K562 (cell line): ENCODE data around the gene UBASH3B.
A peak's percentile ranks its signal among the peaks of the same experiment; 100 is the strongest.

Experiments used
- ARID2 ChIP-seq: fragments of 450-650 bp; IDR thresholded peaks from 2 replicates; pipeline ENCODE4 v1.6.1; 2017; ENCODE audit warnings: antibody characterized with exemption, mild to moderate bottlenecking
- CBX2 ChIP-seq: fragments of 200-600 bp; sonication (generic); IDR thresholded peaks from one replicate; pipeline ENCODE4 v1.6.1; 2012; ENCODE audit warnings: mild to moderate bottlenecking, low read length, inconsistent platforms; ENCODE audit not compliant: insufficient read depth, poor library complexity, severe bottlenecking
- FOXA3 ChIP-seq, 2 experiments: fragments of 450-650 bp in 1 of 2; sonication (generic) in 1 of 2; formaldehyde crosslinking; IDR thresholded peaks in 1 of 2; conservative IDR thresholded peaks in 1 of 2; 2 replicates each; pipeline versions ENCODE4 v1.4.0 to v1.8.0; 2020 to 2022; ENCODE audit warnings: mild to moderate bottlenecking in 2 of 2, missing genetic modification reagents in 1 of 2
- HINFP ChIP-seq: fragments of 450-650 bp; conservative IDR thresholded peaks from 2 replicates; pipeline ENCODE4 v1.6.1; 2016; ENCODE audit warnings: missing genetic modification characterization, low read depth, mild to moderate bottlenecking, control low read depth, missing compliant biosample characterization
- SRSF9 ChIP-seq: fragments of 200-400 bp; formaldehyde crosslinking; IDR thresholded peaks from 2 replicates; pipeline ENCODE4 v1.6.1; 2017; ENCODE audit warnings: low read depth, low read length, borderline replicate concordance
- TRIM24 ChIP-seq, 2 experiments: fragments of 450-650 bp; IDR thresholded peaks; 2 replicates each; pipeline ENCODE4 v1.6.1; 2016
- ZNF239 ChIP-seq: fragments of 250-450 bp; sonication (Bioruptor Pico); IDR thresholded peaks from 2 replicates; pipeline ENCODE4 v1.4.0; 2020; ENCODE audit warnings: mild to moderate bottlenecking
- TF ChIP-seq, protein P1 (sequence below), 3 experiments: IDR thresholded peaks in 2 of 3; conservative IDR thresholded peaks in 1 of 3; 2 replicates each; pipeline ENCODE4 v1.5.1; 2011 to 2012; ENCODE audit warnings: low read length in 3 of 3, mild to moderate bottlenecking in 3 of 3, control low read depth in 2 of 3, improper control_type of control experiment in 1 of 3, inconsistent platforms in 1 of 3, low read depth in 1 of 3, mixed read lengths in 1 of 3, moderate library complexity in 1 of 3; ENCODE audit not compliant: insufficient read depth in 2 of 3

- TF ChIP-seq CBX2 (no peak), ZNF239 (CRISPR knock-in tag) (no peak), FOXA3 (CRISPR knock-in tag; conservative IDR thresholded peaks at IDR 0.05 in 1 of 2, IDR thresholded peaks at IDR 0.05 in 1 of 2) (no peak), HINFP (tag) (no peak), SRSF9 (no peak), ARID2 (no peak), TRIM24 (IDR thresholded peaks at IDR 0.05) (peak; percentile 47 to 52; a peak in 1 of 4 replicates)
- TF ChIP-seq, protein P1, sequence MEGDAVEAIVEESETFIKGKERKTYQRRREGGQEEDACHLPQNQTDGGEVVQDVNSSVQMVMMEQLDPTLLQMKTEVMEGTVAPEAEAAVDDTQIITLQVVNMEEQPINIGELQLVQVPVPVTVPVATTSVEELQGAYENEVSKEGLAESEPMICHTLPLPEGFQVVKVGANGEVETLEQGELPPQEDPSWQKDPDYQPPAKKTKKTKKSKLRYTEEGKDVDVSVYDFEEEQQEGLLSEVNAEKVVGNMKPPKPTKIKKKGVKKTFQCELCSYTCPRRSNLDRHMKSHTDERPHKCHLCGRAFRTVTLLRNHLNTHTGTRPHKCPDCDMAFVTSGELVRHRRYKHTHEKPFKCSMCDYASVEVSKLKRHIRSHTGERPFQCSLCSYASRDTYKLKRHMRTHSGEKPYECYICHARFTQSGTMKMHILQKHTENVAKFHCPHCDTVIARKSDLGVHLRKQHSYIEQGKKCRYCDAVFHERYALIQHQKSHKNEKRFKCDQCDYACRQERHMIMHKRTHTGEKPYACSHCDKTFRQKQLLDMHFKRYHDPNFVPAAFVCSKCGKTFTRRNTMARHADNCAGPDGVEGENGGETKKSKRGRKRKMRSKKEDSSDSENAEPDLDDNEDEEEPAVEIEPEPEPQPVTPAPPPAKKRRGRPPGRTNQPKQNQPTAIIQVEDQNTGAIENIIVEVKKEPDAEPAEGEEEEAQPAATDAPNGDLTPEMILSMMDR (IDR thresholded peaks at IDR 0.05 in 2 of 3, conservative IDR thresholded peaks at IDR 0.05 in 1 of 3; ENCODE audit: insufficient read depth in 2 of 3, low read depth in 1 of 3, low read length in 3 of 3) = no peak
These were observed 99.9 kb downstream of the UBASH3B start for GRCh38 chr11:122755409-122755808.
